Measurements from ENCODE around the gene SVIL. TPM values are rescaled to one million over a fixed set of nuclear protein-coding genes. Genes with fewer than 3 reads are reported as not detected.

The SVIL gene
- total and polyA plus RNA-seq, 2 of the 13 experiments (the other 11 are each of a cell fraction or from before 2014, with no cell fraction given), result 3.9 to 12.1 TPM

DNA sequence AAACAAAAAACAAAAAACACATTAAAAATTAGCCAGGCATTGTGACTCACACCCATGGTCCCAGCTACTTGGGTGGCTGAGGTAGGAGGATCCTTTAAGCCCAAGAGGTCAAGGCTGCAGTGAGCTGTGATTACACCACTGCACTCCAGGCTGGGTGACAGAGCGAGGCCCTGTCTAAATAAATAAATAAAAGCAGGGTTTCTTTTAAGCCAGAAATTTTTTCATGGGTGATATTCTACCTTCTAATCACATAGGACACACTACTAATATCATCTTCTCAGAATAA lies 14.2 kb upstream of the SVIL start:
- no TSS peak for BruUV-seq (replicated peaks)
- CTCF ChIA-PET (ENCODE audit: low intra/inter-chr PET ratio, low total read pairs), result no interaction called here
- Histone ChIP-seq H3K4me3 (replicated peaks in 1 of 3; ENCODE audit: insufficient read depth in 1 of 3, low read depth in 2 of 3, low read length in 3 of 3) (no peak overlapping the region), H3K27me3 (ENCODE audit: control insufficient read depth in 1 of 2, insufficient read depth in 2 of 2, low read length in 2 of 2) (no peaks in the 10 kb centered on the region), H3K27ac (ENCODE audit: extremely low read length, insufficient read depth, low read length) (no peak overlapping the region), H3K9me3 (ENCODE audit: low read length) (no peaks in the 10 kb centered on the region), H3K79me2 (ENCODE audit: insufficient read depth, low read length) (no peaks in the 10 kb centered on the region), H2AFZ (ENCODE audit: low read length) (no peak overlapping the region), H3K4me1 (ENCODE audit: insufficient read depth, low read length) (peaks cover 29% of the 10 kb centered on the region), H3K36me3 (replicated peaks in 1 of 2; ENCODE audit: control insufficient read depth in 1 of 2, insufficient read depth in 2 of 2, low read length in 2 of 2) (no peaks in the 10 kb centered on the region), H3K4me2 (ENCODE audit: low read depth, low read length) (peak overlapping the region; percentile 13; the same call in 1 of the 2 replicates), H3K9ac (ENCODE audit: insufficient read depth, low read depth, low read length) (no peak overlapping the region), H4K20me1 (ENCODE audit: insufficient read depth, low read length) (no peaks in the 10 kb centered on the region)
- intact Hi-C loops (cut with micrococcal nuclease; ENCODE audit: unreplicated experiment) (no loop called here), in situ Hi-C loops (cut with HindIII; ENCODE audit: extremely low pct_ligation_motif_present, low pct_unique_long_range_greater_than_20kb) (no loop called here)
- ATAC-seq, result peak; percentile 84
- POLR2A ChIA-PET, result interaction anchor here (1.1 to 1.9 kb wide), 4 partner anchors 14 to 86 kb away, joined by 3 to 10 read pairs (median 4); partner anchors contain the start of gene SVIL
- peak; percentile 60 for FAIRE-seq
- 12% methylated on average over 1 of the region's 1 CpG for WGBS (ENCODE audit: low lambda C conversion rate)
- DNase-seq (ENCODE audit: low spot score), result peak; percentile 60
- TF ChIP-seq, protein P1, sequence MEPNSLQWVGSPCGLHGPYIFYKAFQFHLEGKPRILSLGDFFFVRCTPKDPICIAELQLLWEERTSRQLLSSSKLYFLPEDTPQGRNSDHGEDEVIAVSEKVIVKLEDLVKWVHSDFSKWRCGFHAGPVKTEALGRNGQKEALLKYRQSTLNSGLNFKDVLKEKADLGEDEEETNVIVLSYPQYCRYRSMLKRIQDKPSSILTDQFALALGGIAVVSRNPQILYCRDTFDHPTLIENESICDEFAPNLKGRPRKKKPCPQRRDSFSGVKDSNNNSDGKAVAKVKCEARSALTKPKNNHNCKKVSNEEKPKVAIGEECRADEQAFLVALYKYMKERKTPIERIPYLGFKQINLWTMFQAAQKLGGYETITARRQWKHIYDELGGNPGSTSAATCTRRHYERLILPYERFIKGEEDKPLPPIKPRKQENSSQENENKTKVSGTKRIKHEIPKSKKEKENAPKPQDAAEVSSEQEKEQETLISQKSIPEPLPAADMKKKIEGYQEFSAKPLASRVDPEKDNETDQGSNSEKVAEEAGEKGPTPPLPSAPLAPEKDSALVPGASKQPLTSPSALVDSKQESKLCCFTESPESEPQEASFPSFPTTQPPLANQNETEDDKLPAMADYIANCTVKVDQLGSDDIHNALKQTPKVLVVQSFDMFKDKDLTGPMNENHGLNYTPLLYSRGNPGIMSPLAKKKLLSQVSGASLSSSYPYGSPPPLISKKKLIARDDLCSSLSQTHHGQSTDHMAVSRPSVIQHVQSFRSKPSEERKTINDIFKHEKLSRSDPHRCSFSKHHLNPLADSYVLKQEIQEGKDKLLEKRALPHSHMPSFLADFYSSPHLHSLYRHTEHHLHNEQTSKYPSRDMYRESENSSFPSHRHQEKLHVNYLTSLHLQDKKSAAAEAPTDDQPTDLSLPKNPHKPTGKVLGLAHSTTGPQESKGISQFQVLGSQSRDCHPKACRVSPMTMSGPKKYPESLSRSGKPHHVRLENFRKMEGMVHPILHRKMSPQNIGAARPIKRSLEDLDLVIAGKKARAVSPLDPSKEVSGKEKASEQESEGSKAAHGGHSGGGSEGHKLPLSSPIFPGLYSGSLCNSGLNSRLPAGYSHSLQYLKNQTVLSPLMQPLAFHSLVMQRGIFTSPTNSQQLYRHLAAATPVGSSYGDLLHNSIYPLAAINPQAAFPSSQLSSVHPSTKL (CRISPR knock-in tag; IDR thresholded peaks at IDR 0.05), result peak; percentile 70
- peak; percentile 78 for TF ChIP-seq RARA (CRISPR knock-in tag; IDR thresholded peaks at IDR 0.05)
- TF ChIP-seq, protein P2, sequence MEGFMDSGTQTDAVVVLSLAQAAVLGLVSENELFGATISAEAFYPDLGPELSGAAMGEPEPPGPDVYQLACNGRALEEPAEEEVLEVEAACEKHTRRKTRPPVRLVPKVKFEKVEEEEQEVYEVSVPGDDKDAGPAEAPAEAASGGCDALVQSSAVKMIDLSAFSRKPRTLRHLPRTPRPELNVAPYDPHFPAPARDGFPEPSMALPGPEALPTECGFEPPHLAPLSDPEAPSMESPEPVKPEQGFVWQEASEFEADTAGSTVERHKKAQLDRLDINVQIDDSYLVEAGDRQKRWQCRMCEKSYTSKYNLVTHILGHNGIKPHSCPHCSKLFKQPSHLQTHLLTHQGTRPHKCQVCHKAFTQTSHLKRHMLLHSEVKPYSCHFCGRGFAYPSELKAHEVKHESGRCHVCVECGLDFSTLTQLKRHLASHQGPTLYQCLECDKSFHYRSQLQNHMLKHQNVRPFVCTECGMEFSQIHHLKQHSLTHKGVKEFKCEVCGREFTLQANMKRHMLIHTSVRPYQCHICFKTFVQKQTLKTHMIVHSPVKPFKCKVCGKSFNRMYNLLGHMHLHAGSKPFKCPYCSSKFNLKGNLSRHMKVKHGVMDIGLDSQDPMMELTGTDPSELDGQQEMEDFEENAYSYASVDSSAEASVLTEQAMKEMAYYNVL (CRISPR knock-in tag; IDR thresholded peaks at IDR 0.05; ENCODE audit: borderline replicate concordance), result no peak
- TF ChIP-seq GATAD2A (CRISPR knock-in tag; IDR thresholded peaks at IDR 0.05), result peak; percentile 57; the same call in 1 of the 2 replicates
- 0 out of 2 replicates have a peak, but pooled peaks have one; percentile 13 for TF ChIP-seq HNF4A (CRISPR knock-in tag; IDR thresholded peaks at IDR 0.05)
- no peak for TF ChIP-seq MYNN (CRISPR knock-in tag; IDR thresholded peaks at IDR 0.05; ENCODE audit: low read depth)
- peak; percentile 22; the same call in 1 of the 2 replicates for TF ChIP-seq SALL1 (CRISPR knock-in tag; IDR thresholded peaks at IDR 0.05)
- TF ChIP-seq SOX13 (IDR thresholded peaks at IDR 0.05), result no peak
- TF ChIP-seq SOX13 (CRISPR knock-in tag; conservative IDR thresholded peaks at IDR 0.05 in 1 of 2, IDR thresholded peaks at IDR 0.05 in 1 of 2), result peak in 1 of 2 experiments; percentile 53; a peak in 1 of 4 replicates
- TF ChIP-seq NR2F6 (IDR thresholded peaks at IDR 0.05), result peak; percentile 74
- peak; percentile 85 for TF ChIP-seq NR2F6 (CRISPR knock-in tag; IDR thresholded peaks at IDR 0.05)
- peak; percentile 36; the same call in 1 of the 2 replicates for TF ChIP-seq CEBPG (CRISPR knock-in tag; IDR thresholded peaks at IDR 0.05)
- TF ChIP-seq ZMYM2 (CRISPR knock-in tag; IDR thresholded peaks at IDR 0.05), result no peak
- TF ChIP-seq, protein P3, sequence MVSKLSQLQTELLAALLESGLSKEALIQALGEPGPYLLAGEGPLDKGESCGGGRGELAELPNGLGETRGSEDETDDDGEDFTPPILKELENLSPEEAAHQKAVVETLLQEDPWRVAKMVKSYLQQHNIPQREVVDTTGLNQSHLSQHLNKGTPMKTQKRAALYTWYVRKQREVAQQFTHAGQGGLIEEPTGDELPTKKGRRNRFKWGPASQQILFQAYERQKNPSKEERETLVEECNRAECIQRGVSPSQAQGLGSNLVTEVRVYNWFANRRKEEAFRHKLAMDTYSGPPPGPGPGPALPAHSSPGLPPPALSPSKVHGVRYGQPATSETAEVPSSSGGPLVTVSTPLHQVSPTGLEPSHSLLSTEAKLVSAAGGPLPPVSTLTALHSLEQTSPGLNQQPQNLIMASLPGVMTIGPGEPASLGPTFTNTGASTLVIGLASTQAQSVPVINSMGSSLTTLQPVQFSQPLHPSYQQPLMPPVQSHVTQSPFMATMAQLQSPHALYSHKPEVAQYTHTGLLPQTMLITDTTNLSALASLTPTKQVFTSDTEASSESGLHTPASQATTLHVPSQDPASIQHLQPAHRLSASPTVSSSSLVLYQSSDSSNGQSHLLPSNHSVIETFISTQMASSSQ (IDR thresholded peaks at IDR 0.05; ENCODE audit: low read depth), result 0 out of 2 replicates have a peak, but pooled peaks have one; percentile 37
- TF ChIP-seq, protein P3 (CRISPR knock-in tag; IDR thresholded peaks at IDR 0.05; ENCODE audit: borderline replicate concordance), result no peak
- TF ChIP-seq YEATS2 (CRISPR knock-in tag; IDR thresholded peaks at IDR 0.05; ENCODE audit: borderline replicate concordance), result no peak
- peak; percentile 20; the same call in 1 of the 2 replicates for TF ChIP-seq SAP130 (CRISPR knock-in tag; IDR thresholded peaks at IDR 0.05; ENCODE audit: low read depth)
